ENCODE results near the gene C16orf92.

C16orf92 gene

DNA sequence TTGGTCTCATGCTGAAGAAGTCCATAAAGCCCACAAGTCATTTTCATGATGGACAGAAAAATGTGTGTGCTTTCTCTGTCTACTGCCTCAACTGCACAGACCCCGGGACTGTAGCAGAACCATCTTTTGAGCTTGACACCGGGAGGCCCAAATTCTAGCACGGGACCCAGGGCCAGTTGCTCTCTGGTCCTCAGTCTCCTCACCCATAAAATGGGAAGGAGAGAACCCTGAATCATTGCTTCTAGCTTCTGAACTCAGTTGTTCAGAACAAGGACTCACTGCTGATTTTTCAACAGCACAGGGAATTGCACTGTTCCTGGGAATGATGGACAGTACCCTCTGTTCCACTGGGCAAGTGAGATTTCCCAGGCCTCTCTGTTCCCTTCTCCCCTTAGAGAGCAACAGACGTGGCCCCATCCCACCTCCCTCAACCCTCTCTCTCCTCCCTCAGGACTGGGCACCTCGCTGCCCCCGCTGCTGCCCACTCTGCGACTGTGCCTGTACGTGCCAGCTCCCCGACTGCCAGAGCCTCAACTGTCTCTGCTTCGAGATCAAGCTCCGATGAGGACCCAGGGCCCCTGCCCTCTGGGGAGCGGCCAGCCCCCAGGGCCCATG is 40.4 kb downstream of the C16orf92 start:
- H3K27ac ChIP-seq: peak overlapping the region; percentile 93
- TF ChIP-seq, protein P1, sequence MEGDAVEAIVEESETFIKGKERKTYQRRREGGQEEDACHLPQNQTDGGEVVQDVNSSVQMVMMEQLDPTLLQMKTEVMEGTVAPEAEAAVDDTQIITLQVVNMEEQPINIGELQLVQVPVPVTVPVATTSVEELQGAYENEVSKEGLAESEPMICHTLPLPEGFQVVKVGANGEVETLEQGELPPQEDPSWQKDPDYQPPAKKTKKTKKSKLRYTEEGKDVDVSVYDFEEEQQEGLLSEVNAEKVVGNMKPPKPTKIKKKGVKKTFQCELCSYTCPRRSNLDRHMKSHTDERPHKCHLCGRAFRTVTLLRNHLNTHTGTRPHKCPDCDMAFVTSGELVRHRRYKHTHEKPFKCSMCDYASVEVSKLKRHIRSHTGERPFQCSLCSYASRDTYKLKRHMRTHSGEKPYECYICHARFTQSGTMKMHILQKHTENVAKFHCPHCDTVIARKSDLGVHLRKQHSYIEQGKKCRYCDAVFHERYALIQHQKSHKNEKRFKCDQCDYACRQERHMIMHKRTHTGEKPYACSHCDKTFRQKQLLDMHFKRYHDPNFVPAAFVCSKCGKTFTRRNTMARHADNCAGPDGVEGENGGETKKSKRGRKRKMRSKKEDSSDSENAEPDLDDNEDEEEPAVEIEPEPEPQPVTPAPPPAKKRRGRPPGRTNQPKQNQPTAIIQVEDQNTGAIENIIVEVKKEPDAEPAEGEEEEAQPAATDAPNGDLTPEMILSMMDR (conservative IDR thresholded peaks at IDR 0.05): no peak

DNA sequence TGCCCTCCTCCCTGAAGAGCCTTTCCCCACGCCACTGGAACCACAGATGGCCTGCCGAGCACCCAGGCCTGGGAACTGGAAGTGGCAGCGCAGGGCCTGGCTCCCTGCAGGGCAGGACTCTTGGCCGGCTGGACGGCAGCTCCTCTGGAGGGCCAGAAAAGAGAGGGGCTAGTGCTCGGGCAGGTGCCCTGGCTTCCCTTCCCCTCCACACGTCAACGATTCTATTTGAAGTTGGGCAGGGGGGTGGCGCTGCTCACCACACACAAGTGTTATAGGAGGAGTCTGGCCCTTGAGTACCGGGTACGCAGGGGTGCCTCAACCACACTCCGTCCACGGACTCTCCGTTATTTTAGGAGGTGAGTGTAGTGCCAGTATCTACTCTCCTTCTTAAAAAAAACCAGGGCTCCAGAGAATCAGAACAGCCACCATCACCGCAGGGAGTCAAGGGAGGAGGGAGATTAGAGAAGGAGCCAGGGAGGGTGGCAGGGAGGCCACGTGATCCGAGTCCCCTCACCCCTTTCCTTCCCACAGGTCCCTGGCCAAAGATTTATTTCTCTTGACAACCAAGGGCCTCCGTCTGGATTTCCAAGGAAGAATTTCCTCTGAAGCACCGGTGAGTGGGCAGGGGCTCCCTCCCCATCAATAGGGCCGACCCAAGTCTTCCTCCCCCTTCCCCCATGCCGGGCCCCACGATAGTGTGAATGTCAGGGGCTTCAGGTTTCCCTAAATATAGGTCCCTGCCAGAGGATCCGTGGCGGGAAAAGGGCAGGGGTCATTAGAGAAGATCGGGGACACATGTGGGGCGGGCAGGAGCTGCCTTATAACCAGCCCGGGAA is 41.1 kb downstream of the C16orf92 start:
- peak overlapping the region; percentile 93 for H3K27ac ChIP-seq
- TF ChIP-seq, protein P1 (conservative IDR thresholded peaks at IDR 0.05): peak; percentile 15; the same call in 1 of the 2 replicates

DNA sequence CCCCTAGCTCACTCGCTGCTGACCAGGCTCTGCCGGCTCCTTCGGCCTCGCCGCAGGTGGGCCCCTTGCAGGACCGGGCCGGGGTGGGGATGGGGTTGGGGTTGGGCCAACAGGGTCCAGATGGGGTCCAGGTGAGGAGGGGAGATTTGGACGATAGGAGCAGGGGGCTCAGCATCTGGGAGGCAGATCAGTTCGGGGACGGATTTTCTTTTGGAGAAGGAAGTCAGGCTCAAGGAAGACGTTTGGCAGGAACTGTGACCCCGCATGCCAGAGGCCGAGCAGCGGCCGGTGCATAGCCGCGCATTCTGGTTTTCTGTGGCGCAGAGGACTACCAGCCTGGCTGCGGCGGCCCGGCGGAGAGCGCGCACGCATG is 41.7 kb downstream of the C16orf92 start:
- peak overlapping the region; percentile 93 for H3K27ac ChIP-seq
- TF ChIP-seq, protein P1 (conservative IDR thresholded peaks at IDR 0.05): no peak

DNA sequence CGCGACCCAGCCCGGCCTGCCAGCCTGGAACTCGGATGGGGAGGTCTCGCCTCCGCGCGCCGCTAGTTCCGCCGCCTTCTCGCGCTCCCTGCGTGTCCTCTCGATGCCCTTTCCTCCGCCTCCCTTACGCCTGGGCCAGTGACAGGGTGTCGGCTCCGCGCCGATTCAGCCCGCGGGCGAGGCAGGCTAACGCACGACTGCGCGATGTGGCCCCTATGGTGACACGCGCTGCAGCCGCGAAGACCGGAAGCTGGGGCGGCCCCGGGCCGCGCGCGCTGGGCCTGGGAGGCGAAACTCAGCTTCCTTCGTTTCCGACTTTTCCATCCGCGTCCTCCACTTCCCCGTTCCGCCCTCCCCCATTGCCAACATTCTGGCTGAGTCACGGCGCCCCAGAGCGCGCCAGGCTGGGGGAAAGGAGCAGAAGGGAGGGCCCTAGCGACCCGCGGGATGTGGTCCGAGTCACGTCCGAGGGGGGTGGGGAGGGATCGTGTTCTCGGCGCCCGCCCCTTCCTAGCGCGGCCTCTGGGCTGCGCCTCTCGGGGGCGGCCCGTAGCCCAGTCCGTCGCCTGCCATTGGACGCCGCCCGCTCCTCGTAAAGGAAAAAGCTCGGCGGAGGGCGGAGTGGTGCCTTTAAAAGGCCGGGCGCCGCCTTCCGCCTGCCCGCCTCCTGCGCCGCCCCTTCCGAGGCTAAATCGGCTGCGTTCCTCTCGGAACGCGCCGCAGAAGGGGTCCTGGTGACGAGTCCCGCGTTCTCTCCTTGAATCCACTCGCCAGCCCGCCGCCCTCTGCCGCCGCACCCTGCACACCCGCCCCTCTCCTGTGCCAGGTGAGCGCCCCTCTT is 42.3 kb downstream of the C16orf92 start, which contains the start of gene ALDOA:
Gene ALDOA, plus strand, starts transcription at position 659 of the 841 bp plus-strand sequence. CDS start 1,138 bp downstream, outside the sequence.
- H3K27ac ChIP-seq: peak within 1 kb of the TSS; percentile 93
- TF ChIP-seq, protein P1 (conservative IDR thresholded peaks at IDR 0.05): no peak

DNA sequence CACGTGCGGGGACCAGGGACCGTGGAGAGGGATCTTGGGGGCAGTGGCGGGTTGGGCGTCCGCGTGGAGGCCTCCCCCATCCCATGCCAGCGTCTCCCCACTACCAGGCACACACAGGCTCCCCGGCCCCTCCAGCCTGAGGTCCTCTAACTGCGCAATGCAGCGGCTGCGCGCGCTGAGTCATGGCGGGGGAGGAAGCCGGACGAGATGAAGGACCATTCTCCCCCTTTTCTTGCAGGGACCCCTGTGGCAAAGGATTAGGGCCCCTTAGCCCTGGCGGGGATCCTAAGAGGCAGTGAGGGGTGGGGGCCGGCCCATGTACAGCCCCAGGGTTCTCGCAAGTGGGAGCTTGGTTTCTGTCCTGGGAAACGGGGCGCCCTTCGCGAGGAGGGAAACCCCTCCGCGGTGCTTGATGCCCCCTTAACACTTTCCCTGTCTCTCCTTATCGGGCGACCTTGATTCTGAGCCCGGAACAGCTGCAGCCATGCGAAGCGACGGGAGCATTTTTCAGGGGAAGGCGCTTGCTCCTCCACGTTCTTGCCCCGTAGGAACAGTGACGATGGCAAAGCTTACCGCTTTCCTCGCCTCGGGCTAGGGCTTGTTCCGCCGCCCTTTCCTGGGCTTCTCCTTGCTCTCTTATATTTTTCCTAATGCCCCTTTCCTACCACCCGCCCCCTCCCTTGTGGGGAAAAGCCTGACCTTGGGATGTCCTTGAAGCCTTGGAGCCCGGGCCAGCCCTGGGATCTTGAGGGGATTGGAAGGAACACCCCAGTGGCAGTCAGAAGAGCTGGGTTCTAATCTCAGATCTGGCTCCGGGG is 43.2 kb downstream of the C16orf92 start:
- H3K27ac ChIP-seq: peak overlapping the region; percentile 93
- TF ChIP-seq, protein P1 (conservative IDR thresholded peaks at IDR 0.05): no peak

- peak overlapping the region; percentile 93 for H3K27ac ChIP-seq
- TF ChIP-seq, protein P1 (conservative IDR thresholded peaks at IDR 0.05): no peak
Measured at GRCh38 chr16:30066761-30067583, 44.0 kb downstream of the C16orf92 start.
